Left ventricle myocardium superior (tissue), 1 donor: ENCODE results near the gene DLG2. TPM values are rescaled to one million over a fixed set of nuclear protein-coding genes. Genes with fewer than 3 reads are reported as not detected.

ENCODE experiments used
- ATAC-seq: fragments of 200-7000 bp; cut with Tn5 transposase; one replicate; pipeline ENCODE4 v1.9.1; 2020; ENCODE audit warnings: mild to moderate bottlenecking, moderate library complexity
- DNase-seq: peaks from one replicate; pipeline ENCODE4 v3.0.0-alpha.2; 2020
- intact Hi-C: fragments of 100-400 bp; cut with micrococcal nuclease; formaldehyde crosslinking; loops from one replicate; pipeline ENCODE4 v1.11.0; 2022
- total RNA-seq: library from RNA; stranded (reverse); fragmentation: NEBNext Ultra II Directional; extraction: Animal tissue kit (Norgen Biotek cat#: 25700); gene quantifications from one replicate; pipeline ENCODE4 v1.2.1, GENCODE V29; 2021
- donor health status: DM: no; HTN: yes; CAD: no; lungs with severe emphysema.

DLG2 gene
- total RNA-seq, 1 donor from 2014 or later = 5.7 TPM

- ATAC-seq (no peak), DNase-seq (no peak)
- intact Hi-C loops = no loop called here
Observed at GRCh38 chr11:84541731-84542340, 1085.3 kb downstream of the DLG2 start.

- no peak for ATAC-seq
- intact Hi-C loops = no loop called here
- DNase-seq = no peak
Observed at GRCh38 chr11:84536456-84536855, 1090.7 kb downstream of the DLG2 start.

GRCh38 chr11:84532364-84532763, 1094.8 kb downstream of the DLG2 start:
- intact Hi-C loops = no loop called here

GRCh38 chr11:84526250-84526649, 1100.9 kb downstream of the DLG2 start:
- ATAC-seq (no peak), DNase-seq (no peak)
- intact Hi-C loops = loop anchor here (10.0 kb wide), 1 partner anchor 691 kb away; no protein-coding TSS in a partner anchor

More at GRCh38 chr11:84532364-84532763, 1094.8 kb downstream of the DLG2 start:
- no peak for ATAC-seq
- no peak for DNase-seq

GRCh38 chr11:84524422-84525051, 1102.6 kb downstream of the DLG2 start:
- DNase-seq (no peak), ATAC-seq (no peak)
- intact Hi-C loops = loop anchor here (10.0 kb wide), 1 partner anchor 690 kb away; no protein-coding TSS in a partner anchor

- no peak for DNase-seq
- intact Hi-C loops = loop anchor here (10.0 kb wide), 1 partner anchor 688 kb away; no protein-coding TSS in a partner anchor
- ATAC-seq = no peak
Observed at GRCh38 chr11:84522331-84522730, 1104.8 kb downstream of the DLG2 start.

GRCh38 chr11:84518631-84519183, 1108.4 kb downstream of the DLG2 start:
- intact Hi-C loops = no loop called here
- ATAC-seq (no peak), DNase-seq (no peak)

GRCh38 chr11:84514436-84514835, 1112.7 kb downstream of the DLG2 start:
- intact Hi-C loops = no loop called here
- ATAC-seq (no peak), DNase-seq (no peak)

- no peak for ATAC-seq
- DNase-seq = no peak
- intact Hi-C loops = no loop called here
Observed at GRCh38 chr11:84503503-84503902, 1123.6 kb downstream of the DLG2 start.

GRCh38 chr11:84501750-84502149, 1125.4 kb downstream of the DLG2 start:
- DNase-seq (no peak), ATAC-seq (no peak)
- intact Hi-C loops = no loop called here

GRCh38 chr11:84497981-84498411, 1129.1 kb downstream of the DLG2 start:
- DNase-seq (no peak), ATAC-seq (no peak)
- intact Hi-C loops = no loop called here

GRCh38 chr11:84497181-84497580, 1130.0 kb downstream of the DLG2 start:
- ATAC-seq = no peak
- intact Hi-C loops = no loop called here

GRCh38 chr11:84496122-84496521, 1131.0 kb downstream of the DLG2 start:
- no peak for DNase-seq
- no peak for ATAC-seq
- intact Hi-C loops = no loop called here

More at GRCh38 chr11:84497181-84497580, 1130.0 kb downstream of the DLG2 start:
- no peak for DNase-seq

GRCh38 chr11:84480131-84480530, 1147.0 kb downstream of the DLG2 start:
- intact Hi-C loops = no loop called here
- ATAC-seq = no peak
- DNase-seq = no peak

- intact Hi-C loops = no loop called here
- no peak for DNase-seq
- no peak for ATAC-seq
Observed at GRCh38 chr11:84476581-84476980, 1150.6 kb downstream of the DLG2 start.

- no peak for DNase-seq
- no peak for ATAC-seq
- intact Hi-C loops = no loop called here
Observed at GRCh38 chr11:84471501-84471900, 1155.6 kb downstream of the DLG2 start.

- ATAC-seq (no peak), DNase-seq (no peak)
- intact Hi-C loops = no loop called here
Observed at GRCh38 chr11:84468235-84468634, 1158.9 kb downstream of the DLG2 start.

- DNase-seq (no peak), ATAC-seq (no peak)
- intact Hi-C loops = no loop called here
Observed at GRCh38 chr11:84465040-84465439, 1162.1 kb downstream of the DLG2 start.

- intact Hi-C loops = no loop called here
- ATAC-seq = no peak
- DNase-seq = no peak
Observed at GRCh38 chr11:84455691-84456090, 1171.5 kb downstream of the DLG2 start.

GRCh38 chr11:84452211-84452610, 1174.9 kb downstream of the DLG2 start:
- intact Hi-C loops = no loop called here
- no peak for DNase-seq
- no peak for ATAC-seq

- intact Hi-C loops = no loop called here
- DNase-seq (no peak), ATAC-seq (peak; percentile 78)
Observed at GRCh38 chr11:84438565-84438964, 1188.6 kb downstream of the DLG2 start.
